IPS-18c (cell line): ENCODE data around the gene AGMO.
"Not testable (repeated sequence)": the region's sequence is repeated elsewhere in the genome, so short reads cannot be mapped to it uniquely, and the experiment has no call there.

Source experiments
- H3K4me3 ChIP-seq: 2 replicates; pipeline ENCODE4 v1.7.0; 2013; ENCODE audit warnings: low read depth, mild to moderate bottlenecking, low read length, moderate library complexity; ENCODE audit not compliant: insufficient read depth
- H3K9me3 ChIP-seq: one replicate; pipeline ENCODE4 v1.6.1; 2013; ENCODE audit warnings: mild to moderate bottlenecking, low read length, moderate library complexity; ENCODE audit not compliant: control insufficient read depth, insufficient read depth

Gene AGMO

GRCh38 chr7:15525652-15526263 is 36.1 kb downstream of the AGMO start:
- no peaks in the 10 kb centered on the region for H3K9me3 ChIP-seq

DNA sequence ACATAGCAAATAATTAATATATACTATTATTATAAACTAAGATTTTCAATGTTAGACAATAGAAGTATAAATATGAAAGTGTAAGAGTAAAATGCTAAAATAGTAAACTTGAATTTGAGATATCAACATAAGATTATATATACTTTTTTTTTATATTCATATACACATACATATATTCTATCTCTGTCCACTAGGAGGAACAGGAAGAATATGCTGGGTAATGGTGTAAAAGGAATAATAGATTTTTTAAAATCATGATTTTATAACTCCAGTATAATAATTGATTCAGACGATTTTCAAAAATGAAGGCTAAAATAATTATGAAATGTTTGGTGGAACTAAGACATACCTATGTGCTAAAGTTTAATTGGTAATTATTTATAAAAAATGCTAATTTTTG is 37.7 kb downstream of the AGMO start:
- Histone ChIP-seq H3K9me3 (no peaks in the 10 kb centered on the region), H3K4me3 (no peak overlapping the region)

More at GRCh38 chr7:15525652-15526263, 36.1 kb downstream of the AGMO start:
- no peak overlapping the region for H3K4me3 ChIP-seq

DNA sequence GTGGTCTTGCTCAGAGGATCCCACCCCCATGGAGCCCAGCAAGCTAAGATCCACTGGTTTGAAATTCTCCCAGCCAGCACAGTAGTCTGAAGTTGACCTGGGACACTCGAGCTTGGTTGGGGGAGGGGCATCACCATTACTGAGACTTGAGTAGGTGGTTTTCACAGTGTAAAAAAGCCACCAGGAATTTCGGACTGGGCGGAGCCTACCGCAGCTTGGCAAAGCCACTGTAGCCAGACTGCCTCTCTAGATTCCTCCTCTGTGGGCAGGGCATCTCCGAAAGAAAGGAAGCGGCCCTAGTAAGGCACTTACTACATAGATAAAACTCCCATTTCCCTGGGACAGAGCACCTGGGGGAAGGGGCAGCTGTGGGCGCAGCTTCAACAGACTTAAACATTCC is 44.0 kb downstream of the AGMO start:
- H3K9me3 ChIP-seq, H3K4me3 ChIP-seq: not testable (repeated sequence)

- H3K9me3 ChIP-seq: no peaks in the 10 kb centered on the region
- H3K4me3 ChIP-seq: no peak overlapping the region
Measured at GRCh38 chr7:15515252-15515651, 46.6 kb downstream of the AGMO start.

DNA sequence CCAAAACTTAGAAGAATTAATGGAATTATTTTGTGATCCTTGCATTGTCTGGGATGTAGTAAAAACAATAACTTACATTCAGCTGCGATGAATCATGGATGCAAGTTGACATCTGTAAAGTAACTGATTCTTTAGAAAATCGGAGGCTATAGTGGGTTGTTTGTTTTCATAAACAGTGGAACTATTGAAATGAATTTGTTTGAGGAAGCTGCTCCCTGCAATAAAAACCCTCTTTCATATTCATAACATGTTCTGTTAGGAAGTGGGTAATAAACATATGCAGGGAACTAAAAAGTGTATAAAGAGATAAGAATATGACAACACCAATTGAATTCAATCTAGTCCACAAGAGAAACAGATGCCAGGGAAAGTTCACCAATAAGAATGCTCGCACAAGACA is 53.6 kb downstream of the AGMO start:
- no peak overlapping the region for H3K4me3 ChIP-seq
- no peaks in the 10 kb centered on the region for H3K9me3 ChIP-seq

- Histone ChIP-seq H3K4me3 (no peak overlapping the region), H3K9me3 (no peaks in the 10 kb centered on the region)
Measured at GRCh38 chr7:15507708-15508107, 54.1 kb downstream of the AGMO start.

- H3K9me3 ChIP-seq: no peaks in the 10 kb centered on the region
- no peak overlapping the region for H3K4me3 ChIP-seq
Measured at GRCh38 chr7:15507171-15507570, 54.6 kb downstream of the AGMO start.

DNA sequence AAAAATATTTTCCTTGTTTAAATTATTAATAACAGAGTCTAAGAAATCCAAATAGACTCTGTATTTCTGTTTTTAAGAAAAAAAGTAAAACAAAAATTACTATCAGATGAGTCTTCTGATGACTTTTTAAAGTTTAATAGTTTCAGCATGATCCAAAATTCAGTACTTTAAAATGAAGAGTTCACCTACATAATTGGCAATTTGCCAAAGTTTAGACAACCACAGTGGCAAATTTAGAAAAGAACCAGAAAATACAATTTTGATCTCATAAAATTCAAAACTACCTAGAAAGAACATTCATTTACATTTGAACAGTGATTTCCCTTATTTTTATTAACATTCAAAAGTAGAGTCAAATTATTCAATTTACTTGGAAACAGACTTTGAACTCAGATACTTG is 56.1 kb downstream of the AGMO start:
- Histone ChIP-seq H3K4me3 (no peak overlapping the region), H3K9me3 (no peaks in the 10 kb centered on the region)

GRCh38 chr7:15504351-15504750 is 57.5 kb downstream of the AGMO start:
- Histone ChIP-seq H3K4me3 (no peak overlapping the region), H3K9me3 (no peaks in the 10 kb centered on the region)

- Histone ChIP-seq H3K4me3 (no peak overlapping the region), H3K9me3 (no peaks in the 10 kb centered on the region)
Measured at GRCh38 chr7:15503603-15504290, 58.1 kb downstream of the AGMO start.

DNA sequence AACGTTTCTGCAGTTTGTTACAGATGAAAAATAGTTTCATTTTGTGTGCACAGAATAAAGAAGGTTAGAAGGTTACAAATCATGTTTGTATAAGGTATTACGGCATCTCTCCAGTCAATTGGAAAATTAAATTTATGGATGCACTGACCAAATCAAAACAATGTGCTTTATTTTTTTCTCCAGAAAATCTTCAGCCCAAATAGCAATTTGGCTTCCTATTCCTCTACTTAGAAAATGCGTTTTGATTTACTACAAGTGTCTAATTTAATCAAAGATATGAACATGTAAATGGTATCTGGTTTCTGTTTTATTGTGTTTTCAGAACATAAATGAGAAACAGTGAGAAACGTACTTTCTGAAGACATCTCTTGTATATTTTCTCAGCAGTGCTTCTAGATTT is 63.4 kb downstream of the AGMO start:
- Histone ChIP-seq H3K9me3 (no peaks in the 10 kb centered on the region), H3K4me3 (no peak overlapping the region)

DNA sequence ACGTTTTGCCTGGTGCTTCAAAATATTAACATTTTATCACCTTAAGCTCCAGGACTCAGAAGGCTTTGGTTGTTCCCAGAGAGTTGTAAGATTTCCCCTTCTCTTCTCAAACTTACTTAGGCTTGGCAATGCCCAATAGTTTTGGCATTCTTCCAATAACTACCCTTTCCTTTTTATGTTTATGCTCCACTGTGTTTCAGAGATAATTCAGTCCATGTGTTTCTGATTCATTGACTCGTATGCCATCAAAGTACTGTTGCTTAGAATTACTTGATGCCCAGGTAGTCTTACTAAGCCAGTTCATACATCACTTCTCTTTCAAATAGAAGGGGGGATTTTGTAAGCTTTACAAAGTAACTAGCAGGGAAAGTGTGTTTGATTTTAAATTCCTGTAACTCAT is 66.6 kb downstream of the AGMO start:
- no peaks in the 10 kb centered on the region for H3K9me3 ChIP-seq
- no peak overlapping the region for H3K4me3 ChIP-seq

DNA sequence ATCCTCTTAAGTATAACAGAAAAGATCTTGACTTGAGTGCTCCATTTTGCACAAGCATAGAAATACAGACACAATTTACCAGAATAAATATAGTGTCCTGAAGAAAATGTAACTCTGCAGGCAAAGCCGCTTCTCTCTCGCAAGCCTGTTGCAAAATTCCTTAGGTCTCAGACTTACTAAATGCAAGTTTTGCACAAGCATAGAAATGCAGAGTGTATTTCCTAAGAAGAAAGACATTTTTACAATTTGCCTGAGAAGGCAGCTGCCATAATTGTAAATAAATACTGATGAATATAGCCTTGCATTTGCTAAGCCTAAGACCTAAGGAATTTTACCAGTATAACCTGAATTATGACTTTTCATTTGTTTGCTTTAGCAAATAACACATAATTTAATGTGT is 67.1 kb downstream of the AGMO start:
- Histone ChIP-seq H3K4me3 (no peak overlapping the region), H3K9me3 (no peaks in the 10 kb centered on the region)

- Histone ChIP-seq H3K9me3 (no peaks in the 10 kb centered on the region), H3K4me3 (no peak overlapping the region)
Measured at GRCh38 chr7:15491361-15491760, 70.5 kb downstream of the AGMO start.

GRCh38 chr7:15490291-15490690 is 71.5 kb downstream of the AGMO start:
- Histone ChIP-seq H3K4me3 (no peak overlapping the region), H3K9me3 (no peaks in the 10 kb centered on the region)

DNA sequence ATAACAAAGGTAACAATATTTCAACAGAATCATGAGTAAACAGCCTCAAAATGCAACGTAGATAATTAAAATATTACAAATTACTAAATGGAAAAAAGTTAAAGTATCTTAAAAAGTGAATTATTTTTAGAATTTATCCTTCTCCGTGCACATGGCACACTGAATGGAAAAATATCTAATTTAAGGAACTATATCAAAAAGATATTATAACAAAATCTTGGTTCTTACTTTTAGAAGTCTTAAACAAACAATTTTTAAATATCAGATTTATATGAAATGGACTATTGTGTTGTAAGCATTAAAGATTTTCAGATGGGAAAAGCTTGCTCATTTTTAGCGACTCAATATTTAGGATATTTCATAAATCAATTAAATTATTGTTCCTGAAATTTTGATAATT is 72.0 kb downstream of the AGMO start:
- Histone ChIP-seq H3K4me3 (no peak overlapping the region), H3K9me3 (no peaks in the 10 kb centered on the region)

- Histone ChIP-seq H3K9me3 (no peaks in the 10 kb centered on the region), H3K4me3 (no peak overlapping the region)
Measured at GRCh38 chr7:15489383-15489782, 72.4 kb downstream of the AGMO start.

DNA sequence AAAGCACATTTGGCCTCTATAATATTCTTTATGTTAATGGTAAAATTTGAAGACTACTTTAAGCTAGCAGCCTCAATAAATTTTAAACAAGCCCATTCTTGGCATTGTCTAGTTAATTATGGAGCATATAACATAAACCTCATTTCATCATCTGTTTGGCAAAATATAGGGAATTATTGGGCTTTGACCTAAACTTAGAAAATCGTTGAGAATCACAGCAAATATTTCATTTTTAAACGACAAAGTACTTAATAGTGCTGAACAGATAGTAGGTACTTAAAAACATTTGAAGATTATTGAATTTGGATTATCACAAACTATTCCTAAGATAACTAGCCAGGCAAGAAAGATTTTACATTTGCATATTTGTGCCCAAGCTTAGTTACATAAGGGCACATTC is 73.4 kb downstream of the AGMO start:
- H3K9me3 ChIP-seq: no peaks in the 10 kb centered on the region

DNA sequence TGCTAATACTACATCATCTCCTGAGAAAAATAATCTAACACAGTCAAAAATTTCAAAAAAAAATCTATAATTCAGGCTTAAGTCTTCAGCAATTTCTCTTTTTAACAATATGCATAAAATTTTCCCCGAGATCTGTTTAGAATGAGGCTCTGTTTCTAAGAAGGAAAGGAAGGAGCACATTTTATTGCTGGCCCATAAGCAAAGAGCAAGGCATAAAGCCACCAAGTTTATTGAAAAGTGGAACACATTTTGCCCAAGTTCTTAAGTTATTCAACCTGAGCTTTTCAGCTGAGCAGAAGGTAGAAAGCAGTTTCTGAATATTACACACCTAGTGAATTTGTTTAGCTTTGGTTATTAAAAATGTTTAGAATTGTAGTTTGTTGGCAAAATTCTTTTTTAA is 73.9 kb downstream of the AGMO start:
- H3K9me3 ChIP-seq: no peaks in the 10 kb centered on the region
- H3K4me3 ChIP-seq: no peak overlapping the region

More for the DNA sequence above, 73.4 kb downstream of the AGMO start:
- H3K4me3 ChIP-seq: no peak overlapping the region
